CD14-positive monocyte (primary cell): ENCODE measurements around the gene ZNF407. TPM values are rescaled to one million over a fixed set of nuclear protein-coding genes. Genes with fewer than 3 reads are reported as not detected.

Source experiments
- DNase-seq, 3 donors: peaks; one replicate each; pipeline ENCODE4 v3.0.0-alpha.2; 2011 to 2022
- H2AFZ ChIP-seq: 2 replicates; pipeline ENCODE4 v1.6.0; 2012; ENCODE audit warnings: mild to moderate bottlenecking, low read depth, low read length, inconsistent platforms; ENCODE audit not compliant: insufficient read depth, poor library complexity, severe bottlenecking
- H3K27ac ChIP-seq, 2 donors: 1 replicate in 1 of 2; 2 replicates in 1 of 2; pipeline ENCODE4 v1.5.1; 2012 to 2013; ENCODE audit warnings: low read length in 2 of 2, control low read depth in 1 of 2, inconsistent platforms in 1 of 2, low read depth in 1 of 2, mild to moderate bottlenecking in 1 of 2
- H3K27me3 ChIP-seq, 2 donors: one replicate each; pipeline versions ENCODE4 v1.6.0 to v1.6.1; 2011 to 2013; ENCODE audit warnings: low read length in 2 of 2; ENCODE audit not compliant: control insufficient read depth in 2 of 2, insufficient read depth in 2 of 2
- H3K36me3 ChIP-seq, 2 donors: replicated peaks in 1 of 2; 1 replicate in 1 of 2; 2 replicates in 1 of 2; pipeline versions ENCODE4 v1.5.1 to v1.6.1; 2012 to 2013; ENCODE audit warnings: low read length in 2 of 2, control low read depth in 1 of 2, inconsistent platforms in 1 of 2, mild to moderate bottlenecking in 1 of 2; ENCODE audit not compliant: insufficient read depth in 2 of 2, control insufficient read depth in 1 of 2
- H3K4me1 ChIP-seq, 2 donors: 1 replicate in 1 of 2; 2 replicates in 1 of 2; pipeline versions ENCODE4 v1.5.1 to v1.6.1; 2012 to 2013; ENCODE audit warnings: low read length in 2 of 2, control low read depth in 1 of 2, inconsistent platforms in 1 of 2, mild to moderate bottlenecking in 1 of 2, moderate library complexity in 1 of 2; ENCODE audit not compliant: insufficient read depth in 2 of 2, control insufficient read depth in 1 of 2
- H3K4me2 ChIP-seq: replicated peaks from 2 replicates; pipeline ENCODE3; 2012; ENCODE audit warnings: low read length, moderate library complexity, mild to moderate bottlenecking; ENCODE audit not compliant: poor library complexity, severe bottlenecking; ENCODE audit errors: extremely low read depth
- H3K4me3 ChIP-seq, 3 experiments: fragments of 200-600 bp in 1 of 3; sonication (generic) in 1 of 3; replicated peaks in 1 of 3; 1 replicate in 2 of 3; 2 replicates in 1 of 3; pipeline ENCODE4 v1.5.1; 2011 to 2013; ENCODE audit warnings: low read length in 3 of 3, mild to moderate bottlenecking in 3 of 3, control low read depth in 2 of 3, low read depth in 2 of 3, inconsistent platforms in 1 of 3, moderate library complexity in 1 of 3
- H3K79me2 ChIP-seq: 2 replicates; pipeline ENCODE4 v1.6.0; 2012; ENCODE audit warnings: mild to moderate bottlenecking, control low read depth, inconsistent platforms, low read length, moderate library complexity; ENCODE audit not compliant: insufficient read depth
- H3K9ac ChIP-seq: 2 replicates; pipeline ENCODE4 v1.6.0; 2017; ENCODE audit warnings: low read length, mild to moderate bottlenecking; ENCODE audit not compliant: insufficient read depth, poor library complexity, severe bottlenecking
- H3K9me3 ChIP-seq, 2 donors: replicated peaks in 1 of 2; 1 replicate in 1 of 2; 2 replicates in 1 of 2; pipeline versions ENCODE4 v1.5.1 to v1.6.1; 2012 to 2013; ENCODE audit warnings: low read length in 2 of 2, control low read depth in 1 of 2; ENCODE audit not compliant: control insufficient read depth in 1 of 2, insufficient read depth in 1 of 2
- H4K20me1 ChIP-seq: 2 replicates; pipeline ENCODE4 v1.6.0; 2012; ENCODE audit warnings: mild to moderate bottlenecking, low read length, control low read depth, moderate library complexity; ENCODE audit not compliant: insufficient read depth
- H3K27ac Mint-ChIP-seq, 7 donors: one replicate each; pipeline ENCODE4 v1.8.0; 2020; ENCODE audit warnings: mild to moderate bottlenecking in 7 of 7, mixed read lengths in 7 of 7, moderate library complexity in 6 of 7, inconsistent platforms in 2 of 7
- H3K27me3 Mint-ChIP-seq, 3 donors: one replicate each; pipeline ENCODE4 v1.8.0; 2021 to 2022; ENCODE audit warnings: low read depth in 3 of 3, mild to moderate bottlenecking in 3 of 3, mixed read lengths in 3 of 3, moderate library complexity in 3 of 3, inconsistent platforms in 1 of 3
- H3K36me3 Mint-ChIP-seq, 2 donors: one replicate each; pipeline ENCODE4 v1.8.0; 2020; ENCODE audit warnings: mixed read lengths in 2 of 2, inconsistent platforms in 1 of 2, mild to moderate bottlenecking in 1 of 2
- H3K4me1 Mint-ChIP-seq: one replicate; pipeline ENCODE4 v1.8.0; 2020; ENCODE audit warnings: mild to moderate bottlenecking, mixed read lengths
- H3K4me3 Mint-ChIP-seq, 2 donors: one replicate each; pipeline ENCODE4 v1.8.0; 2020; ENCODE audit warnings: mild to moderate bottlenecking in 2 of 2, mixed read lengths in 2 of 2, moderate library complexity in 1 of 2
- H3K9me3 Mint-ChIP-seq, 7 donors: one replicate each; pipeline ENCODE4 v1.8.0; 2020 to 2022; ENCODE audit warnings: mixed read lengths in 7 of 7, mild to moderate bottlenecking in 6 of 7, moderate library complexity in 6 of 7, inconsistent platforms in 2 of 7
- WGBS: methylation state at CpG from one replicate; pipeline ENCODE4 v1.1.5; 2013; ENCODE audit warnings: missing lambda C conversion rate; ENCODE audit not compliant: insufficient coverage; 5-methylcytosine and 5-hydroxymethylcytosine counted together
- intact Hi-C, 2 donors: fragments of 100-400 bp; cut with micrococcal nuclease; formaldehyde crosslinking; loops; one replicate each; pipeline versions ENCODE4 v1.15.0 to v1.15.1; 2023
- polyA plus RNA-seq, 3 donors: library from polyadenylated mRNA; depleted of rRNA in 1 of 3; unstranded in 2 of 3; stranded (reverse) in 1 of 3; fragments of 300-500 nt in 2 of 3; fragments of >200 nt in 1 of 3; fragmentation: Illumina TruSeq in 2 of 3; gene quantifications; 1 replicate in 2 of 3; 2 replicates in 1 of 3; pipeline ENCODE4 v1.2.3, GENCODE V29; 2012 to 2021
- TF ChIP-seq, protein P1 (sequence below): fragments of 200-600 bp; IDR thresholded peaks from one replicate; pipeline ENCODE4 v1.8.0; 2022; ENCODE audit warnings: antibody characterized with exemption, mild to moderate bottlenecking

Gene ZNF407
- polyA plus RNA-seq, 3 donors: 1.3 to 3.6 (median 1.6) TPM

DNA sequence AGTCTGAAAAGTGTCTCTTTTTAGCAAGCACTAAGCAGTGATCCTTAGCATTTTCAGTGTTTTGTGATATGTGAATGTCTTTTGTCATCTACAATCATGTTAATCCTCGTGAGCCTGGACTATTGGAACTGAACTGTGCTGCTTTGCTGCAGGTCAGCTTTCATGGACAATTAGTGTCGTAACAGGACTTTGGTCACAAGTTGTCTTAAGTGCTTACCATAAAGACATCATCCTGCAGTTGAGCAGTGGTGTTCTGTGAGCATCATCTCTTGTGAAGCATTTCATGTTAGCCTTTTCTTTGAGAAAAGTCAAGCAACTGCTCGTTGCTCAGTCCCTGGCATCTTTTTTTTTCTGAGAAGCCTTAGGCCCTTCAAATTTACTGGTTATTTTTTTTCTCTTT is 135.9 kb downstream of the ZNF407 start:
- H3K27ac Mint-ChIP-seq: no peak overlapping the region

DNA sequence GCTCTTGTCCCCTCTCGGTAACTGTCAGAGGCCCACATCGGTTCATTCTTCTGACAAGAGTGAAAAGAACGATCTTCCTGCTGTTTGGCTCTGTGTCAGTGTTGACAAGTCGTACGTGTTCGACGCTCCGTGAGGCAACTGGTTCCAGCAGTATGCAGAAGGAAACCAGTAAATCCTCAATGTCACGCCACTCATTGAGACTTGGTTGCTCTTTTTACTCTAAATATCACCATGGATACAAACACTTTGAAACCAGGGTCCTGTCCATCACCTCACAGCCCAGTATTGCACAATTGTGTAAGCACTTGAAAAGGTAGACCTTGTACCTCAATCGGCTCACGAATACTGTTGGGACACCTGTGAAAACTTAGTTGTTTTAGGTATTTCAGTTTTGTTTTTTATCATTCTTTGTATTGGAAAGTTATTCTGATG is 136.4 kb downstream of the ZNF407 start:
- H3K4me1 ChIP-seq: no peaks in the 10 kb centered on the region
- H3K36me3 ChIP-seq: no peaks in the 10 kb centered on the region
- no peak overlapping the region for H3K27ac Mint-ChIP-seq
- no peaks in the 10 kb centered on the region for H3K27me3 ChIP-seq
- no peak overlapping the region for H3K4me3 Mint-ChIP-seq
- no peaks in the 10 kb centered on the region for H3K79me2 ChIP-seq
- no peaks in the 10 kb centered on the region for H3K27me3 Mint-ChIP-seq
- H3K4me2 ChIP-seq: no peak overlapping the region
- H3K36me3 Mint-ChIP-seq: peaks cover 4% of the 10 kb centered on the region in 2 donors
- TF ChIP-seq, protein P1, sequence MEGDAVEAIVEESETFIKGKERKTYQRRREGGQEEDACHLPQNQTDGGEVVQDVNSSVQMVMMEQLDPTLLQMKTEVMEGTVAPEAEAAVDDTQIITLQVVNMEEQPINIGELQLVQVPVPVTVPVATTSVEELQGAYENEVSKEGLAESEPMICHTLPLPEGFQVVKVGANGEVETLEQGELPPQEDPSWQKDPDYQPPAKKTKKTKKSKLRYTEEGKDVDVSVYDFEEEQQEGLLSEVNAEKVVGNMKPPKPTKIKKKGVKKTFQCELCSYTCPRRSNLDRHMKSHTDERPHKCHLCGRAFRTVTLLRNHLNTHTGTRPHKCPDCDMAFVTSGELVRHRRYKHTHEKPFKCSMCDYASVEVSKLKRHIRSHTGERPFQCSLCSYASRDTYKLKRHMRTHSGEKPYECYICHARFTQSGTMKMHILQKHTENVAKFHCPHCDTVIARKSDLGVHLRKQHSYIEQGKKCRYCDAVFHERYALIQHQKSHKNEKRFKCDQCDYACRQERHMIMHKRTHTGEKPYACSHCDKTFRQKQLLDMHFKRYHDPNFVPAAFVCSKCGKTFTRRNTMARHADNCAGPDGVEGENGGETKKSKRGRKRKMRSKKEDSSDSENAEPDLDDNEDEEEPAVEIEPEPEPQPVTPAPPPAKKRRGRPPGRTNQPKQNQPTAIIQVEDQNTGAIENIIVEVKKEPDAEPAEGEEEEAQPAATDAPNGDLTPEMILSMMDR: no peak
- H3K9me3 ChIP-seq: no peaks in the 10 kb centered on the region
- no peak overlapping the region for H3K27ac ChIP-seq
- H3K4me1 Mint-ChIP-seq: peaks cover 3% of the 10 kb centered on the region
- 100% methylated on average over 10 of the region's 11 CpGs for WGBS
- intact Hi-C loops: no loop called here
- no peaks in the 10 kb centered on the region for H4K20me1 ChIP-seq
- no peak overlapping the region for H2AFZ ChIP-seq
- H3K4me3 ChIP-seq: no peak overlapping the region
- H3K9ac ChIP-seq: no peak overlapping the region
- no peaks in the 10 kb centered on the region for H3K9me3 Mint-ChIP-seq
- no peak for DNase-seq

More for the DNA sequence above, 135.9 kb downstream of the ZNF407 start:
- intact Hi-C loops: no loop called here
- no peaks in the 10 kb centered on the region for H3K36me3 ChIP-seq
- WGBS: 97% methylated on average over 3 of the region's 3 CpGs
- H3K4me1 ChIP-seq: no peaks in the 10 kb centered on the region
- H3K9me3 Mint-ChIP-seq: no peaks in the 10 kb centered on the region
- no peak overlapping the region for H3K9ac ChIP-seq
- H2AFZ ChIP-seq: no peak overlapping the region
- peaks cover 5 to 7% of the 10 kb centered on the region in 2 donors for H3K36me3 Mint-ChIP-seq
- no peak overlapping the region for H3K4me2 ChIP-seq
- no peak overlapping the region for H3K27ac ChIP-seq
- H3K4me3 Mint-ChIP-seq: no peak overlapping the region
- H3K27me3 ChIP-seq: no peaks in the 10 kb centered on the region
- peaks cover 3% of the 10 kb centered on the region for H3K4me1 Mint-ChIP-seq
- TF ChIP-seq, protein P1: no peak
- H3K9me3 ChIP-seq: no peaks in the 10 kb centered on the region
- no peaks in the 10 kb centered on the region for H3K79me2 ChIP-seq
- DNase-seq: no peak
- H3K4me3 ChIP-seq: no peak overlapping the region
- no peaks in the 10 kb centered on the region for H3K27me3 Mint-ChIP-seq
- H4K20me1 ChIP-seq: no peaks in the 10 kb centered on the region
